Tibial artery (tissue), 4 donors: ENCODE measurements around the gene MIPOL1.

ENCODE experiments used
- DNase-seq, 2 donors: peaks; one replicate each; pipeline ENCODE4 v3.0.0-alpha.2; 2019
- H3K27ac ChIP-seq, 2 donors: fragments of 200-600 bp; sonication (generic) in 1 of 2; 1 replicate in 1 of 2; 2 replicates in 1 of 2; pipeline ENCODE4 v1.5.1; 2018 to 2019; ENCODE audit warnings: mild to moderate bottlenecking in 1 of 2
- H3K27me3 ChIP-seq, 2 donors: fragments of 200-600 bp; sonication (generic) in 1 of 2; one replicate each; pipeline versions ENCODE4 v1.5.1 to v1.6.0; 2016 to 2019
- H3K36me3 ChIP-seq, 3 donors: fragments of 200-600 bp; sonication (generic) in 2 of 3; one replicate each; pipeline ENCODE4 v1.5.1; 2016 to 2019; ENCODE audit warnings: mild to moderate bottlenecking in 2 of 3
- H3K4me1 ChIP-seq, 4 donors: fragments of 200-600 bp; sonication (generic) in 2 of 4; 1 replicate in 3 of 4; 2 replicates in 1 of 4; pipeline ENCODE4 v1.5.1; 2016 to 2019
- H3K4me3 ChIP-seq, 2 donors: fragments of 200-600 bp; sonication (generic) in 1 of 2; 1 replicate in 1 of 2; 2 replicates in 1 of 2; pipeline ENCODE4 v1.5.1; 2018 to 2019; ENCODE audit warnings: mild to moderate bottlenecking in 2 of 2
- H3K9me3 ChIP-seq, 3 donors: fragments of 200-600 bp; sonication (generic) in 1 of 3; one replicate each; pipeline ENCODE4 v1.5.1; 2016 to 2019
- intact Hi-C: fragments of 100-400 bp; cut with DNase I; formaldehyde crosslinking; loops from one replicate; pipeline ENCODE4 v1.15.0; 2023; ENCODE audit warnings: low total_unique reads
- TF ChIP-seq, protein P1 (sequence below), 2 experiments: fragments of 200-600 bp in 1 of 2; fragments of 450-650 bp in 1 of 2; IDR thresholded peaks; one replicate each; pipeline ENCODE4 v1.5.1; 2017 to 2019; ENCODE audit warnings: antibody characterized with exemption in 2 of 2, mild to moderate bottlenecking in 1 of 2, moderate library complexity in 1 of 2

Gene MIPOL1

DNA sequence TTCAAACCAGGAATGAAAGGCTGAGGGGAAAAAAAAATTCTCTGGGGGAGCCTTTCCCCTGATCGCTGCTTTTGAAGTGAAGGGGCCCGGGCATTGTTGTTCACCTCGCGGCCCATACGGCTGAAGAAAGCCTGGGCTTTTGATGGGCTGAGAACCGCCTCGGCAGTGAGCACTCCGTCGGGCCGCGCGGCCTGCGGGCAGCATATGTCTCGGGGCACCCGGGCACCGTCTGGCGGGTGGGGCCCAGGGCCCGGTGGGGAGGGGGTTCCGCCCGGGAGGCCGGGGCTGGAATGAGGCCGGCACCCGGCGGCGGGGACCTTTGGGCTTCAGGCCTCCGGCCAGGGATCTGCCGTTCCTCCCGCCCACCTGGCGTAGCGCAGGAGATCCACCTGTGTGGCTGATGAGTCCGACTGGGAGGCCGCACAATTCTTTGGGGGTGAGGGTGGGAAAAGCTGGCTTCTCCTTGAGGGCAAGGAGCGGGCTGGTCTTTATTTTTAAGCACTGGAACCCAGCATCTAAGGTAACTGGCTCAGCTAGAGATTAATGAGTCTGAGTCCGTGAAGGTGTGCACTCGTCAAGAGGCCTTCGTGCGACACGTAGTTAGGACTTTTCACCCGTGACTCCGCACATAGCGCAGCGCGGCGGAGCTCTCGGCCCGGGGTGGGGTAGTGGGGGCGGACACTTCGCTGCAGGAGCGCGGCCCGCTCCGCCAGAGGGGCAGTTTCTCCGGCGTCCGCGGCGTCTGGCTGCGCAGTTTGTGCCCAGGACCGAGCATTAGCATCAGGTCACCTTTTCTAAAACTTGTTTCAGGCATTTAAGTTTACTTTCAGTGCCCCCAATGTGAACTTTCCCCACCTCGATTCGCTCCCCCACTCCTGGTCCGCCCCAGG lies 386.7 kb downstream of the MIPOL1 start:
- DNase-seq, result no peak
- Histone ChIP-seq H3K4me1 (peaks cover 0 to 29% (median 22%) of the 10 kb centered on the region in 4 donors), H3K27ac (no peak overlapping the region), H3K36me3 (no peaks in the 10 kb centered on the region), H3K4me3 (no peak overlapping the region), H3K27me3 (peaks cover 13 to 72% of the 10 kb centered on the region in 2 donors), H3K9me3 (no peaks in the 10 kb centered on the region)
- intact Hi-C loops, result no loop called here
- TF ChIP-seq, protein P1, sequence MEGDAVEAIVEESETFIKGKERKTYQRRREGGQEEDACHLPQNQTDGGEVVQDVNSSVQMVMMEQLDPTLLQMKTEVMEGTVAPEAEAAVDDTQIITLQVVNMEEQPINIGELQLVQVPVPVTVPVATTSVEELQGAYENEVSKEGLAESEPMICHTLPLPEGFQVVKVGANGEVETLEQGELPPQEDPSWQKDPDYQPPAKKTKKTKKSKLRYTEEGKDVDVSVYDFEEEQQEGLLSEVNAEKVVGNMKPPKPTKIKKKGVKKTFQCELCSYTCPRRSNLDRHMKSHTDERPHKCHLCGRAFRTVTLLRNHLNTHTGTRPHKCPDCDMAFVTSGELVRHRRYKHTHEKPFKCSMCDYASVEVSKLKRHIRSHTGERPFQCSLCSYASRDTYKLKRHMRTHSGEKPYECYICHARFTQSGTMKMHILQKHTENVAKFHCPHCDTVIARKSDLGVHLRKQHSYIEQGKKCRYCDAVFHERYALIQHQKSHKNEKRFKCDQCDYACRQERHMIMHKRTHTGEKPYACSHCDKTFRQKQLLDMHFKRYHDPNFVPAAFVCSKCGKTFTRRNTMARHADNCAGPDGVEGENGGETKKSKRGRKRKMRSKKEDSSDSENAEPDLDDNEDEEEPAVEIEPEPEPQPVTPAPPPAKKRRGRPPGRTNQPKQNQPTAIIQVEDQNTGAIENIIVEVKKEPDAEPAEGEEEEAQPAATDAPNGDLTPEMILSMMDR (IDR thresholded peaks at IDR 0.05), result no peak

DNA sequence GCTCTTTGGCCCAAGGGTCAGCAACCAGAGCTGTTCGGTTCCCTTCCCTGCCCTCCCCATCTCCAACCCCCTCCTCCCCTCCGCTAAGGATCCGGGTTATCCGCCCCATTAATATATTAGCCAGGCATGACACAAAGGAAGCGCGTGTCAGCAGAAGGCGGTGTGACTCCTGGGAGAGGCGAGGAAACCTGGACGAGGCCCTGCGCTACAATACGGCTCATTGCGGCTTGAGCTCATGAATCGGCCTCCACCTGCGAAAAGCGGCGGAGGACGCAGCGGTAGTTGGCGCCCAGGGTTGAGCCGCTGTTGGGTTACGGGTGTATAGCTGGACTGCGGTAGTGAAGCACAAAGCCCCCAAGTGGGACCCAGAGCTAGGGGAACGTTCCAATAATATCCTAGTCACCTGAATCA lies 387.4 kb downstream of the MIPOL1 start:
- Histone ChIP-seq H3K27me3 (peaks cover 13 to 78% of the 10 kb centered on the region in 2 donors), H3K27ac (no peak overlapping the region), H3K9me3 (no peaks in the 10 kb centered on the region), H3K36me3 (no peaks in the 10 kb centered on the region), H3K4me1 (peaks cover 0 to 29% (median 22%) of the 10 kb centered on the region in 4 donors), H3K4me3 (no peak overlapping the region)
- intact Hi-C loops, result no loop called here
- DNase-seq, result no peak
- TF ChIP-seq, protein P1 (IDR thresholded peaks at IDR 0.05), result no peak

DNA sequence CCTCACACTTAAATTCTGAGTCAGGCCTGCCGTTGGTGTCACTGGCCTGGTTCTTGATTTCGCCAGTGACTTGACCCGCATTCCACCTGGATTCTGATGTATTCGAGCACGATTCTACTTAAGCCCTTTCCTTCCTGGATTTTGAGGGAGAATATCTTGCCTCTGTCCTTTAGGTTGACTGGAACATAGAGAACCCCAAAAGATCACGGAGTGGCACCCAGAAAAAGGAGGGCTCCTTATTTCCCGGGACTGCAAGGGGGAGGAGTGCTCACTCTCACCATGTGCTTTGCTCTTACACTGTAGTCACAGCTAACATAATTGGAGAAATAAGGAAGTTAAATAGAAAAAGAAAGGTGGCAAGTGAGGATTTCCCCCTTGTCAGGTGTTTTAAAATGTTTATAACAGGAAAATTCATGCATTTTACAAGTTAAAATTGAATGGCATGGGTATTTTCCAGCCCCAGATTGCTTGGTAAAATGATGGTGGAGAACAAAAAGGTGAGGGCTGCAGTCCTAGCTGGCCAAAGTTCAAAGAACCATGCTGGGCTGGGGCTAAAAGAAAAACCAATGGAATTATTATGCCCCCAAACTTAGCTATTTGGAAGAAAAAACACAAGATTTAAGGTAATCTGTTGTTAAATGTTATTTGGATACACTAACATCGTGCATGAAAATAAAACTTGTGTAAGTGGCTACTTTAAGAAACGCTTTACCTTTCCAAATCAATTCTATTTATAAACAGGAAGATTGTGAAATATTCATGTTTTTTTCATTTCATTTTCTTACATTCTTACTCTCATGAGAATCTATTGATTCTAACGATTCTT lies 388.4 kb downstream of the MIPOL1 start:
- H3K27me3 ChIP-seq, result peaks cover 13 to 88% of the 10 kb centered on the region in 2 donors
- no peak overlapping the region for H3K4me3 ChIP-seq
- TF ChIP-seq, protein P1 (IDR thresholded peaks at IDR 0.05), result no peak
- no peak for DNase-seq
- peaks cover 0 to 29% (median 22%) of the 10 kb centered on the region in 4 donors for H3K4me1 ChIP-seq
- no peak overlapping the region for H3K27ac ChIP-seq
- H3K9me3 ChIP-seq, result no peaks in the 10 kb centered on the region
- no peaks in the 10 kb centered on the region for H3K36me3 ChIP-seq
- intact Hi-C loops, result no loop called here

DNA sequence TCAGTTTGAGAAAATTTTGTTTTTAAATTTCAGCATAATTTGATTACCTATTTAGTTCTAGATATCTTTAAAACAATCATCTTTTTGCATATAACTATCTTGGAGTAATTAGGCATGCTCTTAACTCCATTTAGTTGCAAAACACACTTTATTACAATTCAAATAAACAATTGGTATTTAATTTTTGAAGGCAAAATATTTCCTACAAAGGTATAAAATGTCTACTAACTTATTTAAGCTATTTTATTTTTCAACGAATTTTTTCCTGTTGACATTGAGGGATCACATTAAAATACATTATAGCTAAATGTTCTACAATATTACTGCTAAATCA lies 389.0 kb downstream of the MIPOL1 start:
- H3K36me3 ChIP-seq, result no peaks in the 10 kb centered on the region
- no peak overlapping the region for H3K4me3 ChIP-seq
- intact Hi-C loops, result no loop called here
- no peak for DNase-seq
- peaks cover 0 to 32% (median 26%) of the 10 kb centered on the region in 4 donors for H3K4me1 ChIP-seq
- H3K27me3 ChIP-seq, result peaks cover 13 to 94% of the 10 kb centered on the region in 2 donors
- TF ChIP-seq, protein P1 (IDR thresholded peaks at IDR 0.05), result no peak
- H3K9me3 ChIP-seq, result no peaks in the 10 kb centered on the region
- H3K27ac ChIP-seq, result no peak overlapping the region

DNA sequence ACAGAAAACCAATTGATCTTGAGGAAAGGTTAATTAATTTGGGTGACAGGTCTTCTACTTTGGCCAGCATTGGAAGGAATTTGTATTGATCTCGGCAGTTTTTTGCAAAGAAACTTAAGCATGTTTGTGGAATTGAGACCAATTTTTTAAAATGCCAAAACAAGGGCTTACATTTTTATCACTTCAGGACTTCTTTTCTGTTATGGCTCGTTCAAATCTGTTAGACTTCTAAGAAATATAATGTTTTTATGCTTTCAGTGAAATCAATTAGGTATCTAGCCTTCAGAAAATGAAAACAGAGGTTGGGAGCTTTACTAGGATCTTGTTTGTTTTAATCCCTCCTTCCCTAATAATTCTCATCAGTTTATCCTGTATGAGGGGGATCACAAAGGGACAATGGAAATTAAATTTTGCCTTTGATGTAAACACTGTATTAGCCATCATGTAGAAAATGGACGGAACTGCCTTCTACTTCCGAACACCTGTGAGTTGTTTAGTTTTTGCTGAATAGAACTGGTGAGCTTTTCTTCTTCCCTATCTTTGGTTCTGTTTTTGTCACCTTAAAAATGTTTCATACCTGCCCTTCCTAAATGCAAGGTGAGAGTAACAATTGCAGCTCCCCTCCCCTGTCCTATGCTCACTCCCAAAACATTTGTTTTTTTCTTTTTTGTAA lies 389.5 kb downstream of the MIPOL1 start:
- H3K4me1 ChIP-seq, result peaks cover 0 to 37% (median 27%) of the 10 kb centered on the region in 4 donors
- no peak overlapping the region for H3K27ac ChIP-seq
- no peak overlapping the region for H3K4me3 ChIP-seq
- TF ChIP-seq, protein P1 (IDR thresholded peaks at IDR 0.05), result no peak
- no peaks in the 10 kb centered on the region for H3K9me3 ChIP-seq
- H3K27me3 ChIP-seq, result peaks cover 15 to 99% of the 10 kb centered on the region in 2 donors
- no peak for DNase-seq
- H3K36me3 ChIP-seq, result no peaks in the 10 kb centered on the region
- intact Hi-C loops, result no loop called here
